OCI-M2 (cell line): Measurements from ENCODE around the gene INPP4B.
"Not testable (repeated sequence)": the region's sequence is repeated elsewhere in the genome, so short reads cannot be mapped to it uniquely, and the experiment has no call there.

Experiments used
- DNase-seq: peaks from one replicate; lab custom pipeline; 2025; ENCODE audit not compliant: unreplicated experiment; lab: John Stamatoyannopoulos, UW

Gene INPP4B

GRCh38 chr4:142549726-142550463 is 296.2 kb downstream of the INPP4B start:
- DNase-seq: no peak

GRCh38 chr4:142549248-142549647 is 296.9 kb downstream of the INPP4B start:
- no peak for DNase-seq

- DNase-seq: no peak
Measured at GRCh38 chr4:142548491-142548890, 297.6 kb downstream of the INPP4B start.

- no peak for DNase-seq
Measured at GRCh38 chr4:142547974-142548373, 298.1 kb downstream of the INPP4B start.

GRCh38 chr4:142544594-142544993 is 301.5 kb downstream of the INPP4B start:
- no peak for DNase-seq

GRCh38 chr4:142544039-142544438 is 302.1 kb downstream of the INPP4B start:
- DNase-seq: no peak

GRCh38 chr4:142540483-142540804 is 305.7 kb downstream of the INPP4B start:
- no peak for DNase-seq

GRCh38 chr4:142539796-142540482 is 306.2 kb downstream of the INPP4B start:
- DNase-seq: no peak

- DNase-seq: no peak
Measured at GRCh38 chr4:142535009-142535408, 311.1 kb downstream of the INPP4B start.

- DNase-seq: no peak
Measured at GRCh38 chr4:142532054-142532453, 314.0 kb downstream of the INPP4B start.

- DNase-seq: no peak
Measured at GRCh38 chr4:142530728-142531127, 315.4 kb downstream of the INPP4B start.

GRCh38 chr4:142528433-142528832 is 317.7 kb downstream of the INPP4B start:
- no peak for DNase-seq

GRCh38 chr4:142523111-142523510 is 323.0 kb downstream of the INPP4B start:
- no peak for DNase-seq

- DNase-seq: no peak
Measured at GRCh38 chr4:142519342-142519741, 326.8 kb downstream of the INPP4B start.

- no peak for DNase-seq
Measured at GRCh38 chr4:142516686-142517526, 329.2 kb downstream of the INPP4B start.

- no peak for DNase-seq
Measured at GRCh38 chr4:142512161-142512560, 333.9 kb downstream of the INPP4B start.

- DNase-seq: no peak
Measured at GRCh38 chr4:142509881-142510280, 336.2 kb downstream of the INPP4B start.

GRCh38 chr4:142509381-142509780 is 336.7 kb downstream of the INPP4B start:
- not testable (repeated sequence) for DNase-seq

GRCh38 chr4:142500966-142501365 is 345.1 kb downstream of the INPP4B start:
- no peak for DNase-seq

GRCh38 chr4:142497606-142498005 is 348.5 kb downstream of the INPP4B start:
- no peak for DNase-seq

- DNase-seq: no peak
Measured at GRCh38 chr4:142493255-142494110, 352.6 kb downstream of the INPP4B start.
